ENCODE data around the gene FSTL3. TPM values are rescaled to one million over a fixed set of nuclear protein-coding genes. Genes with fewer than 3 reads are reported as not detected.

FSTL3 gene
- polyA plus RNA-seq, 1 experiment = 21.2 TPM

- CTCF ChIA-PET = no interaction called here
- no peak overlapping the region for H3K27ac ChIP-seq (ENCODE audit: low read depth, low read length)
- H3K9me3 ChIP-seq (ENCODE audit: control insufficient read depth, insufficient read depth, low read length) = peaks cover 4% of the 10 kb centered on the region; the same call in 1 of the 2 replicates
- POLR2A ChIA-PET = no interaction called here
- no peak for TF ChIP-seq CTCF (IDR thresholded peaks at IDR 0.05; ENCODE audit: low read depth, low read length)
- DNase-seq (ENCODE audit: low read depth, low spot score) = no peak
- H3K27me3 ChIP-seq (ENCODE audit: control insufficient read depth, insufficient read depth, low read length) = no peaks in the 10 kb centered on the region
- H3K4me3 ChIP-seq (ENCODE audit: low read depth, low read length) = no peak overlapping the region
These were observed 30.0 kb upstream of the FSTL3 start for GRCh38 chr19:645912-646778.

- POLR2A ChIA-PET = interaction anchor here (0.6 kb wide), 1 partner anchor 13 kb away, joined by 4 read pairs; the partner anchor contains the start of gene POLRMT
- TF ChIP-seq CTCF (IDR thresholded peaks at IDR 0.05; ENCODE audit: low read depth, low read length) = no peak
- Histone ChIP-seq H3K4me3 (ENCODE audit: low read depth, low read length) (no peak overlapping the region), H3K27me3 (ENCODE audit: control insufficient read depth, insufficient read depth, low read length) (no peaks in the 10 kb centered on the region), H3K27ac (ENCODE audit: low read depth, low read length) (no peak overlapping the region), H3K9me3 (ENCODE audit: control insufficient read depth, insufficient read depth, low read length) (peaks cover 4% of the 10 kb centered on the region; the same call in 1 of the 2 replicates)
- no peak for DNase-seq (ENCODE audit: low read depth, low spot score)
- CTCF ChIA-PET = no interaction called here
These were observed 29.2 kb upstream of the FSTL3 start for GRCh38 chr19:646779-647565.

GRCh38 chr19:647566-648284 is 28.5 kb upstream of the FSTL3 start:
- Histone ChIP-seq H3K9me3 (ENCODE audit: control insufficient read depth, insufficient read depth, low read length) (peaks cover 4% of the 10 kb centered on the region; the same call in 1 of the 2 replicates), H3K4me3 (ENCODE audit: low read depth, low read length) (no peak overlapping the region), H3K27ac (ENCODE audit: low read depth, low read length) (no peak overlapping the region), H3K27me3 (ENCODE audit: control insufficient read depth, insufficient read depth, low read length) (no peaks in the 10 kb centered on the region)
- no peak for TF ChIP-seq CTCF (IDR thresholded peaks at IDR 0.05; ENCODE audit: low read depth, low read length)
- no peak for DNase-seq (ENCODE audit: low read depth, low spot score)
- ChIA-PET CTCF (no interaction called here), POLR2A (interaction anchor here (0.6 kb wide), 1 partner anchor 14 kb away, joined by 4 read pairs; the partner anchor contains the start of gene POLRMT)

GRCh38 chr19:648305-648704 is 27.9 kb upstream of the FSTL3 start:
- ChIA-PET CTCF (no interaction called here), POLR2A (no interaction called here)
- no peak overlapping the region for H3K27ac ChIP-seq (ENCODE audit: low read depth, low read length)
- H3K27me3 ChIP-seq (ENCODE audit: control insufficient read depth, insufficient read depth, low read length) = no peaks in the 10 kb centered on the region
- no peak overlapping the region for H3K4me3 ChIP-seq (ENCODE audit: low read depth, low read length)
- DNase-seq (ENCODE audit: low read depth, low spot score) = no peak
- no peak for TF ChIP-seq CTCF (IDR thresholded peaks at IDR 0.05; ENCODE audit: low read depth, low read length)
- H3K9me3 ChIP-seq (ENCODE audit: control insufficient read depth, insufficient read depth, low read length) = peaks cover 4% of the 10 kb centered on the region; the same call in 1 of the 2 replicates
